Upper lobe of left lung (tissue), 6 donors: Measurements from ENCODE around the gene DPYSL3. TPM values are rescaled to one million over a fixed set of nuclear protein-coding genes. Genes with fewer than 3 reads are reported as not detected.
A peak's percentile ranks its signal among the peaks of the same experiment; 100 is the strongest.

ENCODE experiments used
- ATAC-seq, 2 donors: fragments of 200-7000 bp; cut with Tn5 transposase; one replicate each; pipeline ENCODE4 v1.9.1; 2022; ENCODE audit warnings: mild to moderate bottlenecking in 2 of 2, moderate library complexity in 2 of 2; ENCODE audit not compliant: low FRiP score in 2 of 2
- DNase-seq, 2 donors: peaks; one replicate each; pipeline ENCODE4 v3.0.0-alpha.2; 2019 to 2020
- H3K27ac ChIP-seq, 4 donors: fragments of 200-600 bp; sonication (generic); one replicate each; pipeline ENCODE4 v1.5.1; 2016 to 2019
- H3K27me3 ChIP-seq, 4 donors: fragments of 200-600 bp; sonication (generic); one replicate each; pipeline ENCODE4 v1.5.1; 2017 to 2019
- H3K36me3 ChIP-seq, 4 donors: fragments of 200-600 bp; sonication (generic); one replicate each; pipeline ENCODE4 v1.5.1; 2016 to 2019
- H3K4me1 ChIP-seq, 4 donors: fragments of 200-600 bp; sonication (generic); one replicate each; pipeline ENCODE4 v1.5.1; 2018 to 2019
- H3K4me3 ChIP-seq, 4 donors: fragments of 200-600 bp; sonication (generic); one replicate each; pipeline ENCODE4 v1.5.1; 2017 to 2019; ENCODE audit warnings: mild to moderate bottlenecking in 2 of 4, moderate library complexity in 1 of 4
- H3K9me3 ChIP-seq, 4 donors: fragments of 200-600 bp; sonication (generic); one replicate each; pipeline ENCODE4 v1.5.1; 2018 to 2019
- EP300 ChIP-seq, 4 donors: sonication (generic); formaldehyde crosslinking; IDR thresholded peaks; one replicate each; pipeline ENCODE4 v1.5.1; 2017; ENCODE audit warnings: antibody characterized with exemption in 4 of 4, control low read depth in 2 of 4
- POLR2A ChIP-seq, 4 donors: fragments of 450-650 bp; IDR thresholded peaks; one replicate each; pipeline ENCODE4 v1.5.1; 2016 to 2017; ENCODE audit warnings: antibody characterized with exemption in 4 of 4, mild to moderate bottlenecking in 2 of 4
- POLR2AphosphoS5 ChIP-seq, 2 donors: sonication (generic); formaldehyde crosslinking; IDR thresholded peaks; one replicate each; pipeline ENCODE4 v1.5.1; 2017; ENCODE audit warnings: antibody characterized with exemption in 2 of 2
- WGBS, 2 donors: methylation state at CpG; one replicate each; pipeline ENCODE4 v1.1.5; 2017 to 2018; 5-methylcytosine and 5-hydroxymethylcytosine counted together
- total RNA-seq, 6 donors: library from RNA; depleted of rRNA in 4 of 6; stranded (reverse); fragments of >200 nt in 4 of 6; gene quantifications; one replicate each; pipeline versions ENCODE4 v1.1.0 to v1.2.1, GENCODE V29; 2016 to 2021
- TF ChIP-seq, protein P1 (sequence below), 6 experiments: fragments of 450-650 bp in 4 of 6; fragments of 200-600 bp in 2 of 6; sonication (generic) in 2 of 6; IDR thresholded peaks; one replicate each; pipeline ENCODE4 v1.5.1; 2016 to 2019; ENCODE audit warnings: antibody characterized with exemption in 6 of 6
- donor health status: DM: no; HTN: no; CAD: no; lungs with moderate emphysema.
- donor health status: DM: no; HTN: yes; CAD: no; lungs with severe emphysema.

Gene DPYSL3
- total RNA-seq, 6 donors from 2014 or later: 24.4 to 85.1 (median 40.6) TPM

DNA sequence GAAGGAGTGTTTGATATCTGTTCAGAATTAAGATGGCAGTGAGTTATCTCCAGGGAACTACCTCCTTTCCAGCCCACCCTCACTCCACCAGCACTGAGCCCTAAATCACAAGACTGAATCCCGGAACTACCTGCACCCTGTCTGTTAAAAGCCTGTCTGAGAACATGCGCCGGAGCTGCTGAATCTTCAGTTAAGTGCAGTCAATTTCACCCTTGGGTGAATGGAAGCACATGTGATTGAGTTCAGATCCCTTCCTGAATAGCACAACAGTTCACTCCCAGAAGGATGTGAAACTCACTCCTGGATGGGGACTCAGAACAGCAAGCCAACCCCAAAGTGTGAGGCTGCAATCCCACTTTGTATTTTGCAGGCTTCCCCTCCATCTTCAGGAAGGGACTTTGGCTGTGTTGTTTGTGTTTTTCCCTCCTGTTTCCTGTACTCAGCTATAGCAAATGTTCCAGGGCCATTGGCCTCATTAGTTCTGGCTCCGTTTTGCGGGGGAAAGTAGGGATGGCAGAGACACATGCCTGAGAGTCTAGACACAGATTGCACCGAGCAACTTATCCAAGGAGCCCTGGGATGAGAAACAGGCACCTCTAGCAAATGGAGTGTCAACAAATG is 43.4 kb downstream of the DPYSL3 start:
- Histone ChIP-seq H3K4me3 (no peak overlapping the region), H3K27ac (peak overlapping the region in 2 of 4 donors; percentile 33 to 36), H3K9me3 (no peaks in the 10 kb centered on the region), H3K4me1 (peaks cover 0 to 8% (median 5%) of the 10 kb centered on the region in 4 donors), H3K36me3 (no peaks in the 10 kb centered on the region), H3K27me3 (no peaks in the 10 kb centered on the region)
- TF ChIP-seq, protein P1, sequence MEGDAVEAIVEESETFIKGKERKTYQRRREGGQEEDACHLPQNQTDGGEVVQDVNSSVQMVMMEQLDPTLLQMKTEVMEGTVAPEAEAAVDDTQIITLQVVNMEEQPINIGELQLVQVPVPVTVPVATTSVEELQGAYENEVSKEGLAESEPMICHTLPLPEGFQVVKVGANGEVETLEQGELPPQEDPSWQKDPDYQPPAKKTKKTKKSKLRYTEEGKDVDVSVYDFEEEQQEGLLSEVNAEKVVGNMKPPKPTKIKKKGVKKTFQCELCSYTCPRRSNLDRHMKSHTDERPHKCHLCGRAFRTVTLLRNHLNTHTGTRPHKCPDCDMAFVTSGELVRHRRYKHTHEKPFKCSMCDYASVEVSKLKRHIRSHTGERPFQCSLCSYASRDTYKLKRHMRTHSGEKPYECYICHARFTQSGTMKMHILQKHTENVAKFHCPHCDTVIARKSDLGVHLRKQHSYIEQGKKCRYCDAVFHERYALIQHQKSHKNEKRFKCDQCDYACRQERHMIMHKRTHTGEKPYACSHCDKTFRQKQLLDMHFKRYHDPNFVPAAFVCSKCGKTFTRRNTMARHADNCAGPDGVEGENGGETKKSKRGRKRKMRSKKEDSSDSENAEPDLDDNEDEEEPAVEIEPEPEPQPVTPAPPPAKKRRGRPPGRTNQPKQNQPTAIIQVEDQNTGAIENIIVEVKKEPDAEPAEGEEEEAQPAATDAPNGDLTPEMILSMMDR (IDR thresholded peaks at IDR 0.05): no peak
- TF ChIP-seq POLR2AphosphoS5 (IDR thresholded peaks at IDR 0.05): no peak
- ATAC-seq (peak in 1 of 2 donors; percentile 56), DNase-seq (no peak)
- 67 to 81% methylated on average over 3 to 6 of the region's 6 CpGs for WGBS, 2 donors

DNA sequence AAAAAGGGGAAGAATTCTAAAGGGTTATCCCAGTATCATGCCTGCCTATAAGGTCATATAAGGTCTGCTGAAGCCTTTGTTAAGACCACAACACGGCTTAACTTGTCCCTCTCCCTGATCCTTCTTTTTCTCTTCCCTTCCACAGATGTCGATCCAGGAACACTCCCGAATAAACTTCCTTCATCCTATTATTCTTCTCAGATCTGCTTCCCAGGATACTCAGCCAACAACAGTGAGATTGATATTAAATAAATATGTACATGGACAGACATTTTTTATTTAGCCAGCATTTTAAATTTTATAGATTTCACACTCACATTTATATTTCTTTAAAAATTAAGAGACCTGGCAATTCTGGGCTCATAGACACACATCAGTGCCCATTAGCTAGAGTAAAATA is 44.1 kb downstream of the DPYSL3 start:
- WGBS, 2 donors: 48 to 66% methylated on average over 3 of the region's 3 CpGs

DNA sequence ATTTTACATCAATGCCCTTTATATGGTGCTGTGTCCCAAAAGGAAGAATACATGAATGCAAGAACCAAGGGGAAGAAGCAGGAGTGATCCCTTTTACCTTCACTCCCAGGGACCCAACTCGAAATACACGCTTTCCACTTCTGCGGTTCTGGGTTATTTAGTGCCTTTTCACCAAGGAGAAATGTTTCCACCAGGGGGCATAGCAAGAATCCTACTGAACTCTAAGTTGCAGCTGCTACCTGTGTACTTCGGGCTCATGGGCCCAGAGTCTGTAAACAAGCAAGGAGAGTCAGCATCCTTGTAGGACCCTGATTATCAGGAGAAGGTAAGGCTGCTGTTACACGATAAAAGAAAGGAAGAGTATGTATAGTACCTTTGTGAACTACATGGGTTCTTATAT is 45.7 kb downstream of the DPYSL3 start:
- 59 to 68% methylated on average over 5 of the region's 5 CpGs for WGBS, 2 donors
- H3K4me3 ChIP-seq: no peak overlapping the region
- no peaks in the 10 kb centered on the region for H3K27me3 ChIP-seq
- DNase-seq (no peak), ATAC-seq (peak in 1 of 2 donors; percentile 18)
- peaks cover 0 to 8% (median 5%) of the 10 kb centered on the region in 4 donors for H3K4me1 ChIP-seq
- no peak overlapping the region for H3K27ac ChIP-seq
- no peak for TF ChIP-seq POLR2AphosphoS5 (IDR thresholded peaks at IDR 0.05)
- no peak for TF ChIP-seq EP300 (IDR thresholded peaks at IDR 0.05)
- TF ChIP-seq, protein P1 (IDR thresholded peaks at IDR 0.05): peak in 4 of 6 experiments; percentile 29 to 40 (median 33)
- TF ChIP-seq POLR2A (IDR thresholded peaks at IDR 0.05): no peak
- H3K9me3 ChIP-seq: no peaks in the 10 kb centered on the region
- H3K36me3 ChIP-seq: no peaks in the 10 kb centered on the region

More for the DNA sequence above, 44.1 kb downstream of the DPYSL3 start:
- Histone ChIP-seq H3K27me3 (no peaks in the 10 kb centered on the region), H3K27ac (peak overlapping the region in 2 of 4 donors; percentile 36 to 45), H3K4me1 (peaks cover 0 to 8% (median 5%) of the 10 kb centered on the region in 4 donors), H3K36me3 (no peaks in the 10 kb centered on the region), H3K9me3 (no peaks in the 10 kb centered on the region), H3K4me3 (no peak overlapping the region)
- ATAC-seq (no peak), DNase-seq (no peak)
- TF ChIP-seq POLR2AphosphoS5 (IDR thresholded peaks at IDR 0.05) (no peak), POLR2A (IDR thresholded peaks at IDR 0.05) (no peak), EP300 (IDR thresholded peaks at IDR 0.05) (no peak)
- TF ChIP-seq, protein P1 (IDR thresholded peaks at IDR 0.05): no peak

DNA sequence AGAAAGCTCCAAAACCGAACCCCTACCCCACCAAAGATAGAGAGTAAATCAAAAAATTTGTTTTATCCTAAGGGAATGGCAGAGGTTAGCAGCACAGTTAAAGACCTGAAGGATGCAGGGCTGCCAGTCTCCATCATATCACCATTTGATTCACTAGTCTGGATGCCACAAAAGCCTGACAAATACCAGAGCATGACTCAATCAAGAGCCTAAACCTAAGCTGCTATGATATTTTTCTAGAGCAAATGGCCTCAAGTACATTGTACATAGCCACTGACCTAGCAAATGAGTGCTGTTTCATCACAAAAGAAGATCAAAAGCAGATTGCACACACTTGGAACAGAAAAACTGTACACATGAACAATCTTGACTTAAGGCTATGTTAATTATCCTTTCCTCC is 48.0 kb downstream of the DPYSL3 start:
- H3K27me3 ChIP-seq: no peaks in the 10 kb centered on the region
- H3K36me3 ChIP-seq: no peaks in the 10 kb centered on the region
- WGBS, 2 donors: 76 to 92% methylated on average over 1 of the region's 1 CpG
- TF ChIP-seq POLR2A (IDR thresholded peaks at IDR 0.05) (no peak), EP300 (IDR thresholded peaks at IDR 0.05) (no peak), POLR2AphosphoS5 (IDR thresholded peaks at IDR 0.05) (no peak)
- TF ChIP-seq, protein P1 (IDR thresholded peaks at IDR 0.05): no peak
- H3K4me1 ChIP-seq: peaks cover 0 to 5% (median 3%) of the 10 kb centered on the region in 4 donors
- ATAC-seq: no peak
- no peak overlapping the region for H3K4me3 ChIP-seq
- no peaks in the 10 kb centered on the region for H3K9me3 ChIP-seq
- DNase-seq: no peak
- H3K27ac ChIP-seq: no peak overlapping the region

DNA sequence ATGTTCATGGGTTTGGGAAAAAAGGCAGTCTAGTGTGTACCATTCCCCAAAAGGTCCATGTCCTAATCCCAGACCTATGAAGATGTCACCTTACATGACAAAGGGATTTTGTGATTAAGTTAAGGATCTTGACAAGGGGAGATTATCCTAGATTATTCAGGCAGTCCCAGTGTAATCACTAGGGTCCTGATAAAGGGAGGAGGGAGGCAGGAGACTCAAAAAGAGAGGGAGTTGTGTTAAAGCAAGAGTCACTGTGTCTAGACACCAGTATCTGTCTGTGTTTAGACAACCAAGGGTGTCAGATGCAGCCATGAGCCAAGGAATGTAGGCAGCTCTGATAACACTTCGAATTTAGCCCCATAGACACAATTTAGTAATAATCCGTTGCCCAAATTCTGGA is 49.5 kb downstream of the DPYSL3 start:
- 88 to 94% methylated on average over 2 of the region's 2 CpGs for WGBS, 2 donors
- ATAC-seq: no peak
- H3K36me3 ChIP-seq: no peaks in the 10 kb centered on the region

More for the DNA sequence above, 49.5 kb downstream of the DPYSL3 start:
- Histone ChIP-seq H3K4me3 (no peak overlapping the region), H3K27me3 (no peaks in the 10 kb centered on the region), H3K27ac (no peak overlapping the region), H3K4me1 (peaks cover 0 to 8% (median 5%) of the 10 kb centered on the region in 4 donors), H3K9me3 (no peaks in the 10 kb centered on the region)
- TF ChIP-seq POLR2A (IDR thresholded peaks at IDR 0.05) (no peak), POLR2AphosphoS5 (IDR thresholded peaks at IDR 0.05) (no peak), EP300 (IDR thresholded peaks at IDR 0.05) (no peak)
- TF ChIP-seq, protein P1 (IDR thresholded peaks at IDR 0.05): no peak
- DNase-seq: no peak
